ENCODE data around the gene TNFSF13B.

Gene TNFSF13B

DNA sequence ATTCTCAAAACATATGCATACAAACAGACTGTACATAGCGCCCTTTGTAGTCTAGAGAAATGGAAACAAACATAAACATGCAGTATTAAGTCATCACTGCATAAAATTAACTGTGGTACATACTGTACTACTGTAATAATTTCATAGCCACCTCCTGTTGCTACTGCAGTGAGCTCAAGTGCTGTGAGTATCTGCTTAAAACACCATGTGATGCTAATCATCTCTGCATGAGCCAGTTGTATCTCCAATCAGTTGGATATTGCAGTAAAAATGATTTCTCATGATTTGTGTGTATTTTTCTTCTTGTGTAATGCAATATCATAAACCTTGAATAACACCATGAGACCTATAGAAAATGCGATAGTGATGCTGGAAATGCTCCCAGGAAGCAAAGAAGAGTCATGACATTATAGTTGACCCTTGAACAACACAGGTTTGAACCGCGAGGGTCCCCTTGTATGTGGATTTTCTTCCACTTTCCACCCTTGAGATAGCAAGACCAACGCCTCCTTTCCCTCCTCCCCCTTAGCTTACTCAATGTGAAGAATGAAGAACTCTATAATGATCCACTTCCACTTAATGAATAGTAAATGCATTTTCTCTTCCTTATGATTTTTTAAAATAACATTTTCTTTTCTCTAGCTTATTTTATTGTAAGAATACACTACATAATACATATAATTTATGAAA lies 4.1 kb downstream of the TNFSF13B start:
- Histone ChIP-seq H3K4me3 (ENCODE audit: low read length) (no peak overlapping the region), H3K36me3 (ENCODE audit: control insufficient read depth, insufficient read depth, low read length) (no peaks in the 10 kb centered on the region), H2BK5ac (ENCODE audit: low read length) (no peak overlapping the region), H3K4ac (ENCODE audit: low read depth, low read length) (no peak overlapping the region), H3K56ac (ENCODE audit: low read length) (no peak overlapping the region), H3K79me2 (ENCODE audit: control insufficient read depth, insufficient read depth, low read length) (no peaks in the 10 kb centered on the region), H3K4me1 (ENCODE audit: control insufficient read depth, low read depth, low read length) (no peaks in the 10 kb centered on the region), H2BK15ac (replicated peaks; ENCODE audit: low read depth) (no peak overlapping the region), H2BK120ac (ENCODE audit: low read depth, low read length) (no peak overlapping the region), H4K8ac (ENCODE audit: low read depth, low read length) (no peak overlapping the region), H3K27ac (ENCODE audit: low read depth, low read length) (no peak overlapping the region), H3K23ac (ENCODE audit: low read length) (no peak overlapping the region), H3K27me3 (ENCODE audit: insufficient read depth, low read length, poor library complexity) (no peaks in the 10 kb centered on the region), H2AK5ac (ENCODE audit: low read length) (no peak overlapping the region), H4K5ac (ENCODE audit: low read length) (no peak overlapping the region), H3K18ac (ENCODE audit: low read length) (no peak overlapping the region), H3K79me1 (ENCODE audit: low read length) (no peaks in the 10 kb centered on the region), H3K4me2 (ENCODE audit: low read length) (no peak overlapping the region), H3K9ac (ENCODE audit: low read length) (no peak overlapping the region)
- DNase-seq: no peak
- no CpG with 5 or more reads among the region's 5 CpGs for WGBS (ENCODE audit: extremely low coverage, insufficient coverage, low lambda C conversion rate)

DNA sequence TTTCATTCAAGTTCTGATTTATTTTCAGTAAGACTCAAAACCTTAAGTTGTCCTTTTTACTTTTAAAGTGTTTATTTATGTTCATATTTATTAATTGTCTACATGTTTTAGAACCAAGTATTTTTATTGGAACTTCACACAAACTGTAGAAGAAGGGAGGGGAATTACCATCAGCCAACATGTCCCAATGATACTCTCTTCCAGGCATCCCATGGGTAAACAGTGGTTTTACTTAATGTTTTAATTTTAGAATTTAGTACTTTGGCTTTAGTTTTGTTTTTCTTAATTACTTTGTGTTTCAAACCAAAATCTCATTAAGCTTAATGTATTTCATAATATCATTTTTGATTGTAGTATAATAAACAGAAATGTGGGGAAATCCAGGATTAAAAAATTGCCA lies 5.2 kb downstream of the TNFSF13B start:
- Histone ChIP-seq H2BK120ac (ENCODE audit: low read depth, low read length) (no peak overlapping the region), H3K4me1 (ENCODE audit: control insufficient read depth, low read depth, low read length) (no peaks in the 10 kb centered on the region), H3K18ac (ENCODE audit: low read length) (no peak overlapping the region), H3K79me2 (ENCODE audit: control insufficient read depth, insufficient read depth, low read length) (no peaks in the 10 kb centered on the region), H3K4me2 (ENCODE audit: low read length) (no peak overlapping the region), H2BK15ac (replicated peaks; ENCODE audit: low read depth) (no peak overlapping the region), H3K23ac (ENCODE audit: low read length) (no peak overlapping the region), H3K27ac (ENCODE audit: low read depth, low read length) (no peak overlapping the region), H2BK5ac (ENCODE audit: low read length) (no peak overlapping the region), H4K8ac (ENCODE audit: low read depth, low read length) (no peak overlapping the region), H4K5ac (ENCODE audit: low read length) (no peak overlapping the region), H3K56ac (ENCODE audit: low read length) (no peak overlapping the region), H3K9ac (ENCODE audit: low read length) (no peak overlapping the region), H3K4me3 (ENCODE audit: low read length) (no peak overlapping the region), H3K36me3 (ENCODE audit: control insufficient read depth, insufficient read depth, low read length) (no peaks in the 10 kb centered on the region), H3K4ac (ENCODE audit: low read depth, low read length) (no peak overlapping the region), H3K79me1 (ENCODE audit: low read length) (no peaks in the 10 kb centered on the region), H2AK5ac (ENCODE audit: low read length) (no peak overlapping the region), H3K27me3 (ENCODE audit: insufficient read depth, low read length, poor library complexity) (no peaks in the 10 kb centered on the region)
- no peak for DNase-seq

DNA sequence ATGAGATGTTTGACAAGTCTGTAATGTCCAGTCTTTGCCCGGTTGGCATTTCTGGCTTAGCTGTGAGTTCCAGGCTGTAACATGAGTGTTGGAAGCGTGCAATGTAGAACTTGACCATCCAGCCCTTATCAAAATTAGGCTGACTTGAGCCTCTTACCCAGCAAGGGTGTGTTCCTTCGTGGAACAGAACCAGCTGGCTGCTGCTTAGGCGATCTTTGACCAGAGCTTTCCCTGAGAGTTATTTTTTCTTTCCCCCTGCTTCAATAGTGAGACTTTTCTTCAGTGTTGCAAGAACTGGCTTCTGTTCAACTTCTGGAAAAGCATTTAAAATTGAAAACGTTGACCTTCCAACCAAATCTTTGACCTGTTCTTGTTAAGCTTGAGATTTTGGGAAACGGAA lies 6.5 kb downstream of the TNFSF13B start:
- Histone ChIP-seq H3K79me1 (ENCODE audit: low read length) (no peaks in the 10 kb centered on the region), H3K27me3 (ENCODE audit: insufficient read depth, low read length, poor library complexity) (no peaks in the 10 kb centered on the region), H3K56ac (ENCODE audit: low read length) (no peak overlapping the region), H2AK5ac (ENCODE audit: low read length) (no peak overlapping the region), H4K8ac (ENCODE audit: low read depth, low read length) (no peak overlapping the region), H3K27ac (ENCODE audit: low read depth, low read length) (no peak overlapping the region), H3K4me3 (ENCODE audit: low read length) (no peak overlapping the region), H3K4me2 (ENCODE audit: low read length) (no peak overlapping the region), H3K23ac (ENCODE audit: low read length) (no peak overlapping the region), H3K36me3 (ENCODE audit: control insufficient read depth, insufficient read depth, low read length) (no peaks in the 10 kb centered on the region), H3K79me2 (ENCODE audit: control insufficient read depth, insufficient read depth, low read length) (no peaks in the 10 kb centered on the region), H3K18ac (ENCODE audit: low read length) (no peak overlapping the region), H3K4ac (ENCODE audit: low read depth, low read length) (no peak overlapping the region), H2BK15ac (replicated peaks; ENCODE audit: low read depth) (no peak overlapping the region), H2BK5ac (ENCODE audit: low read length) (no peak overlapping the region), H3K4me1 (ENCODE audit: control insufficient read depth, low read depth, low read length) (no peaks in the 10 kb centered on the region), H2BK120ac (ENCODE audit: low read depth, low read length) (no peak overlapping the region), H3K9ac (ENCODE audit: low read length) (no peak overlapping the region), H4K5ac (ENCODE audit: low read length) (no peak overlapping the region)
- no peak for DNase-seq
- no CpG with 5 or more reads among the region's 6 CpGs for WGBS (ENCODE audit: extremely low coverage, insufficient coverage, low lambda C conversion rate)

DNA sequence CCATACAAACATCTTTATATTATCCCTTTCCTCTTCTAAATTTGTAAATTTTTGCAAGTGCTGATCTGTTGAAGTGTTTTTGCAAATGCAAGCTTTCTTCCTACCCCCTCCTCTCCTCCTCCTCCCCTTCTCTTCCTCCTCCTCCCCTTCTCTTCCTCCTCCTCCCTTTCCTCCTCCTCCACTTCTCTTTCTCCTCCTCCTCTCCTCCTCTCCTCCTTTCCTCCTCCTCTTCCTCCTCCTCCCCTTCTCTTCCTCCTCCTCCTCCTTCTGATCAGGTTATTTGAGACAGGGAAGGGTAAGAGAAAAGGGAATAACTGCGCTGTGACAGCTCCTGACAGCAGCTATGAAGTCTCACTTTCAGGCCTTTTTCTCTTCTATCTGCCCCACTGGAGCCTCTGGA lies 8.9 kb downstream of the TNFSF13B start:
- Histone ChIP-seq H3K4ac (ENCODE audit: low read depth, low read length) (no peak overlapping the region), H3K56ac (ENCODE audit: low read length) (no peak overlapping the region), H3K79me2 (ENCODE audit: control insufficient read depth, insufficient read depth, low read length) (no peaks in the 10 kb centered on the region), H3K18ac (ENCODE audit: low read length) (no peak overlapping the region), H4K8ac (ENCODE audit: low read depth, low read length) (no peak overlapping the region), H3K4me2 (ENCODE audit: low read length) (no peak overlapping the region), H3K27me3 (ENCODE audit: insufficient read depth, low read length, poor library complexity) (no peaks in the 10 kb centered on the region), H3K9ac (ENCODE audit: low read length) (no peak overlapping the region), H4K5ac (ENCODE audit: low read length) (no peak overlapping the region), H2BK120ac (ENCODE audit: low read depth, low read length) (no peak overlapping the region), H3K79me1 (ENCODE audit: low read length) (no peaks in the 10 kb centered on the region), H3K4me1 (ENCODE audit: control insufficient read depth, low read depth, low read length) (no peaks in the 10 kb centered on the region), H2BK5ac (ENCODE audit: low read length) (no peak overlapping the region), H3K36me3 (ENCODE audit: control insufficient read depth, insufficient read depth, low read length) (no peaks in the 10 kb centered on the region), H2AK5ac (ENCODE audit: low read length) (no peak overlapping the region), H3K23ac (ENCODE audit: low read length) (no peak overlapping the region), H3K4me3 (ENCODE audit: low read length) (no peak overlapping the region), H3K27ac (ENCODE audit: low read depth, low read length) (no peak overlapping the region), H2BK15ac (replicated peaks; ENCODE audit: low read depth) (no peak overlapping the region)
- no peak for DNase-seq
- no CpG with 5 or more reads among the region's 1 CpG for whole genome bisulfite sequencing (ENCODE audit: extremely low coverage, insufficient coverage, low lambda C conversion rate)

DNA sequence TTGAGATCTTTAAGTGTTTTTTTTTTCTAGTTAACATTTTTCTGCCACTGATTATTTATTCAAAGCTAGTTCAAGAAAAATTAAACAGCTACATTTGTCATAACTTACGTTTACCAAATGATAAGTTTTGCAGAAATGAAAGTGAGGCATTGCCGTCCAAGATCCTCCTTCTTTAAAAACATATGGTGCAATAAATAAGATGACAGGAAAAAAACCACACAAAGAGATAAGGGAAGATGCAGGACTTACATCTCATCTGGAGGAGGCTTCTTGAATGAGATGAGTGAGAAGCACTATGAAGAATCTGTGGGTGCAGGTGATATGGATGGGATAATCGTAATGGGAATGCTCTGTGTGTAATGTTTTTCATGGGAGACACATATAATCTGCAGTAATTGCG lies 12.4 kb downstream of the TNFSF13B start:
- H3K56ac ChIP-seq (ENCODE audit: low read length): no peak overlapping the region
- H2BK15ac ChIP-seq (replicated peaks; ENCODE audit: low read depth): no peak overlapping the region
- H2BK120ac ChIP-seq (ENCODE audit: low read depth, low read length): no peak overlapping the region
- H3K79me1 ChIP-seq (ENCODE audit: low read length): no peaks in the 10 kb centered on the region
- H3K23ac ChIP-seq (ENCODE audit: low read length): no peak overlapping the region
- H3K18ac ChIP-seq (ENCODE audit: low read length): no peak overlapping the region
- no peaks in the 10 kb centered on the region for H3K36me3 ChIP-seq (ENCODE audit: control insufficient read depth, insufficient read depth, low read length)
- no peaks in the 10 kb centered on the region for H3K27me3 ChIP-seq (ENCODE audit: insufficient read depth, low read length, poor library complexity)
- H3K9ac ChIP-seq (ENCODE audit: low read length): no peak overlapping the region
- H4K8ac ChIP-seq (ENCODE audit: low read depth, low read length): no peak overlapping the region
- no peak overlapping the region for H3K4me3 ChIP-seq (ENCODE audit: low read length)
- 100% methylated on average over 1 of the region's 4 CpGs for WGBS (ENCODE audit: extremely low coverage, insufficient coverage, low lambda C conversion rate)
- no peak overlapping the region for H2BK5ac ChIP-seq (ENCODE audit: low read length)
- H2AK5ac ChIP-seq (ENCODE audit: low read length): no peak overlapping the region
- DNase-seq: no peak
- no peak overlapping the region for H4K5ac ChIP-seq (ENCODE audit: low read length)
- H3K27ac ChIP-seq (ENCODE audit: low read depth, low read length): no peak overlapping the region
- no peak overlapping the region for H3K4ac ChIP-seq (ENCODE audit: low read depth, low read length)
- no peak overlapping the region for H3K4me2 ChIP-seq (ENCODE audit: low read length)
- no peaks in the 10 kb centered on the region for H3K79me2 ChIP-seq (ENCODE audit: control insufficient read depth, insufficient read depth, low read length)
- no peaks in the 10 kb centered on the region for H3K4me1 ChIP-seq (ENCODE audit: control insufficient read depth, low read depth, low read length)

DNA sequence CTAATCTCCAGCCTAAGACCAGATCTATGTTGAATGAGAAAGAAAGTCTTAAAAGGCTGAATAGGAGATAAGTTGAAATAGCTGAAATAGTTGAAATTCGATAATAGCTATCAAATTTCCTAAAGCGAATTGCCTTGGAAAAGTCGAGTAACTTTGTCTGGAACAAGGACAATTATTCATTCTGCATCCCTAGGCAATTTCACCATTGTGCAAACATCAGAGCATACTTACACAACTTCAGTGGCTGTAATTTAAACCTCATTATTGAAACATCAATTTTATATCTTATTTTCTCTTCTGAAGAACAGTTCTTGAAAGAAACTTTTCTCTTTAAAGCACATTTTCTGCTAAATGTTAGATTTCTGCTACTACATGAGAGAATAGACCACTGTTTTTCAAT lies 13.6 kb downstream of the TNFSF13B start:
- Histone ChIP-seq H2BK15ac (replicated peaks; ENCODE audit: low read depth) (no peak overlapping the region), H3K27me3 (ENCODE audit: insufficient read depth, low read length, poor library complexity) (no peaks in the 10 kb centered on the region), H2BK5ac (ENCODE audit: low read length) (no peak overlapping the region), H3K56ac (ENCODE audit: low read length) (no peak overlapping the region), H3K27ac (ENCODE audit: low read depth, low read length) (no peak overlapping the region), H3K4ac (ENCODE audit: low read depth, low read length) (no peak overlapping the region), H2BK120ac (ENCODE audit: low read depth, low read length) (no peak overlapping the region), H3K4me3 (ENCODE audit: low read length) (no peak overlapping the region), H3K79me2 (ENCODE audit: control insufficient read depth, insufficient read depth, low read length) (no peaks in the 10 kb centered on the region), H3K18ac (ENCODE audit: low read length) (no peak overlapping the region), H3K23ac (ENCODE audit: low read length) (no peak overlapping the region), H3K4me1 (ENCODE audit: control insufficient read depth, low read depth, low read length) (no peaks in the 10 kb centered on the region), H4K8ac (ENCODE audit: low read depth, low read length) (no peak overlapping the region), H2AK5ac (ENCODE audit: low read length) (no peak overlapping the region), H3K9ac (ENCODE audit: low read length) (no peak overlapping the region), H3K36me3 (ENCODE audit: control insufficient read depth, insufficient read depth, low read length) (no peaks in the 10 kb centered on the region), H4K5ac (ENCODE audit: low read length) (no peak overlapping the region), H3K79me1 (ENCODE audit: low read length) (no peaks in the 10 kb centered on the region), H3K4me2 (ENCODE audit: low read length) (no peak overlapping the region)
- WGBS (ENCODE audit: extremely low coverage, insufficient coverage, low lambda C conversion rate): no CpG with 5 or more reads among the region's 3 CpGs
- DNase-seq: no peak
